GM23248 (cell line): ENCODE results near the gene ANKRD39. TPM values are rescaled to one million over a fixed set of nuclear protein-coding genes. Genes with fewer than 3 reads are reported as not detected.

Experiments used
- DNase-seq: peaks from one replicate; pipeline ENCODE4 v3.0.0-alpha.2; 2015
- H2AFZ ChIP-seq: fragments of 200-600 bp; sonication (generic); 2 replicates; pipeline ENCODE4 v1.6.1; 2016; ENCODE audit warnings: antibody characterized with exemption
- H3F3A ChIP-seq: fragments of 200-600 bp; sonication (generic); 2 replicates; pipeline ENCODE4 v1.6.1; 2016; ENCODE audit warnings: mild to moderate bottlenecking, antibody characterized with exemption, mixed run types; ENCODE audit not compliant: insufficient read depth
- H3K27ac ChIP-seq: fragments of 200-600 bp; sonication (generic); 2 replicates; pipeline ENCODE4 v1.5.1; 2016; ENCODE audit warnings: mild to moderate bottlenecking
- H3K27me3 ChIP-seq: fragments of 200-600 bp; sonication (generic); replicated peaks from 2 replicates; pipeline ENCODE4 v1.6.1; 2016; ENCODE audit warnings: mild to moderate bottlenecking; ENCODE audit not compliant: insufficient read depth
- H3K36me3 ChIP-seq: fragments of 200-600 bp; sonication (generic); 2 replicates; pipeline ENCODE4 v1.6.1; 2016; ENCODE audit warnings: low read depth, mild to moderate bottlenecking
- H3K4me1 ChIP-seq: fragments of 200-600 bp; sonication (generic); 2 replicates; pipeline ENCODE4 v1.6.1; 2016; ENCODE audit warnings: mild to moderate bottlenecking; ENCODE audit not compliant: insufficient read depth
- H3K4me2 ChIP-seq: fragments of 200-600 bp; sonication (generic); one replicate; pipeline ENCODE4 v1.6.1; 2016; ENCODE audit warnings: mild to moderate bottlenecking; ENCODE audit not compliant: unreplicated experiment
- H3K4me3 ChIP-seq: fragments of 200-600 bp; sonication (generic); 2 replicates; pipeline ENCODE4 v1.5.1; 2016; ENCODE audit warnings: mild to moderate bottlenecking
- H3K79me2 ChIP-seq: fragments of 200-600 bp; sonication (generic); 2 replicates; pipeline ENCODE4 v1.6.1; 2016; ENCODE audit warnings: mild to moderate bottlenecking; ENCODE audit not compliant: insufficient read depth
- H3K9ac ChIP-seq: fragments of 200-600 bp; sonication (generic); 2 replicates; pipeline ENCODE4 v1.6.1; 2016; ENCODE audit warnings: mild to moderate bottlenecking
- H3K9me2 ChIP-seq: fragments of 200-600 bp; sonication (generic); 2 replicates; pipeline ENCODE4 v1.6.1; 2016; ENCODE audit warnings: mixed run types, mild to moderate bottlenecking, moderate library complexity; ENCODE audit not compliant: insufficient read depth
- H3K9me3 ChIP-seq: fragments of 200-600 bp; sonication (generic); one replicate; pipeline ENCODE4 v1.6.1; 2017; ENCODE audit warnings: low read depth
- H4K20me1 ChIP-seq: fragments of 200-600 bp; sonication (generic); 2 replicates; pipeline ENCODE4 v1.6.0; 2016; ENCODE audit not compliant: insufficient read depth
- EZH2 ChIP-seq: fragments of 200-600 bp; sonication (generic); IDR thresholded peaks from 2 replicates; pipeline ENCODE4 v1.6.1; 2018; ENCODE audit warnings: antibody characterized with exemption, mild to moderate bottlenecking; ENCODE audit not compliant: insufficient read depth, poor library complexity, severe bottlenecking
- EZH2phosphoT487 ChIP-seq: fragments of 200-600 bp; sonication (generic); IDR thresholded peaks from 2 replicates; pipeline ENCODE4 v1.6.1; 2018; ENCODE audit warnings: antibody characterized with exemption, moderate library complexity, mild to moderate bottlenecking, low read depth; ENCODE audit not compliant: insufficient read depth
- WGBS, 2 experiments: methylation state at CpG; one replicate each; pipeline ENCODE4 v1.1.6; 2015 to 2017; ENCODE audit warnings: low lambda C conversion rate in 2 of 2, low coverage in 1 of 2; ENCODE audit errors: missing lambda C conversion rate in 2 of 2; 5-methylcytosine and 5-hydroxymethylcytosine counted together
- in situ Hi-C: fragments of 300-500 bp; cut with MboI; formaldehyde crosslinking; loops from 2 replicates; pipeline ENCODE4 v1.15.0; 2020
- polyA plus RNA-seq: library from polyadenylated mRNA; unstranded; fragments of >200 nt; fragmentation: Nextera tagmentation; extraction: Ambion mirVana; gene quantifications from 2 replicates; pipeline ENCODE4 v1.2.1, GENCODE V29; 2016
- total RNA-seq: library from RNA; depleted of rRNA; stranded (reverse); fragments of >200 nt; shearing (Covaris generic); gene quantifications from 2 replicates; pipeline ENCODE4 v1.2.3, GENCODE V29; 2014

The ANKRD39 gene
- total and polyA plus RNA-seq, 2 experiments from 2014 or later = 10.9 to 12.3 TPM

GRCh38 chr2:96801786-96802595 is 55.8 kb downstream of the ANKRD39 start:
- H3K27ac ChIP-seq = no peak overlapping the region
- in situ Hi-C loops = no loop called here
- no peak overlapping the region for H2AFZ ChIP-seq
- no peaks in the 10 kb centered on the region for H3K9me3 ChIP-seq
- no peaks in the 10 kb centered on the region for H3K4me1 ChIP-seq
- WGBS, 2 experiments = 90 to 93% methylated on average over 10 of the region's 10 CpGs
- H3K27me3 ChIP-seq = no peaks in the 10 kb centered on the region
- no peaks in the 10 kb centered on the region for H3K79me2 ChIP-seq
- no peak overlapping the region for H3K9ac ChIP-seq
- DNase-seq = no peak
- H4K20me1 ChIP-seq = no peaks in the 10 kb centered on the region
- no peak overlapping the region for H3K4me2 ChIP-seq
- TF ChIP-seq EZH2phosphoT487 = no peak
- TF ChIP-seq EZH2 = no peak
- H3K9me2 ChIP-seq = no peaks in the 10 kb centered on the region
- H3K4me3 ChIP-seq = no peak overlapping the region
- no peaks in the 10 kb centered on the region for H3F3A ChIP-seq
- H3K36me3 ChIP-seq = no peaks in the 10 kb centered on the region

- Histone ChIP-seq H3K4me1 (no peaks in the 10 kb centered on the region), H3K27ac (no peak overlapping the region), H3K9me2 (no peaks in the 10 kb centered on the region), H3K36me3 (no peaks in the 10 kb centered on the region), H4K20me1 (no peaks in the 10 kb centered on the region), H3K79me2 (no peaks in the 10 kb centered on the region), H3K4me2 (no peak overlapping the region), H3K4me3 (no peak overlapping the region), H3F3A (no peaks in the 10 kb centered on the region), H3K27me3 (no peaks in the 10 kb centered on the region), H2AFZ (no peak overlapping the region), H3K9me3 (no peaks in the 10 kb centered on the region), H3K9ac (no peak overlapping the region)
- TF ChIP-seq EZH2 (no peak), EZH2phosphoT487 (no peak)
- DNase-seq = peak; percentile 60
- 62 to 63% methylated on average over 14 to 15 of the region's 15 CpGs for WGBS, 2 experiments
- in situ Hi-C loops = no loop called here
Observed at GRCh38 chr2:96801005-96801785, 56.6 kb downstream of the ANKRD39 start.

- Histone ChIP-seq H3K27me3 (no peaks in the 10 kb centered on the region), H3K79me2 (no peaks in the 10 kb centered on the region), H3F3A (no peaks in the 10 kb centered on the region), H3K4me1 (no peaks in the 10 kb centered on the region), H3K9me2 (no peaks in the 10 kb centered on the region), H3K36me3 (no peaks in the 10 kb centered on the region), H4K20me1 (no peaks in the 10 kb centered on the region), H3K9me3 (no peaks in the 10 kb centered on the region), H3K4me2 (no peak overlapping the region), H2AFZ (no peak overlapping the region), H3K4me3 (no peak overlapping the region), H3K9ac (no peak overlapping the region), H3K27ac (no peak overlapping the region)
- DNase-seq = no peak
- in situ Hi-C loops = no loop called here
- 86 to 88% methylated on average over 24 to 27 of the region's 27 CpGs for WGBS, 2 experiments
- TF ChIP-seq EZH2 (no peak), EZH2phosphoT487 (no peak)
Observed at GRCh38 chr2:96800061-96801004, 57.5 kb downstream of the ANKRD39 start.

- Histone ChIP-seq H3F3A (no peaks in the 10 kb centered on the region), H3K27me3 (no peaks in the 10 kb centered on the region), H3K79me2 (no peaks in the 10 kb centered on the region), H3K27ac (no peak overlapping the region), H3K9me3 (no peaks in the 10 kb centered on the region), H3K36me3 (no peaks in the 10 kb centered on the region), H3K9ac (no peak overlapping the region), H2AFZ (no peak overlapping the region), H4K20me1 (no peaks in the 10 kb centered on the region), H3K4me1 (no peaks in the 10 kb centered on the region), H3K4me3 (no peak overlapping the region), H3K9me2 (no peaks in the 10 kb centered on the region), H3K4me2 (no peak overlapping the region)
- in situ Hi-C loops = no loop called here
- no peak for DNase-seq
- TF ChIP-seq EZH2phosphoT487 (no peak), EZH2 (no peak)
- WGBS, 2 experiments = 81 to 89% methylated on average over 8 of the region's 8 CpGs
Observed at GRCh38 chr2:96799623-96799935, 58.2 kb downstream of the ANKRD39 start.
